Uterus (tissue), 4 donors: ENCODE results near the gene NTRK3. TPM values are rescaled to one million over a fixed set of nuclear protein-coding genes. Genes with fewer than 3 reads are reported as not detected.

Experiments
- DNase-seq, 2 donors: peaks; one replicate each; pipeline ENCODE4 v3.0.0-alpha.2; 2019 to 2020
- H3K27ac ChIP-seq, 2 donors: fragments of 200-600 bp; sonication (generic); 1 replicate in 1 of 2; 2 replicates in 1 of 2; pipeline ENCODE4 v1.5.1; 2016 to 2018
- H3K27me3 ChIP-seq, 2 donors: fragments of 200-600 bp; sonication (generic); one replicate each; pipeline ENCODE4 v1.5.1; 2018 to 2019; ENCODE audit warnings: control low read depth in 1 of 2
- H3K36me3 ChIP-seq, 2 donors: fragments of 200-600 bp; sonication (generic); one replicate each; pipeline ENCODE4 v1.5.1; 2019; ENCODE audit warnings: control low read depth in 1 of 2
- H3K4me1 ChIP-seq, 2 donors: fragments of 200-600 bp; sonication (generic); one replicate each; pipeline ENCODE4 v1.5.1; 2018 to 2019; ENCODE audit warnings: control low read depth in 1 of 2
- H3K4me3 ChIP-seq, 2 donors: fragments of 200-600 bp; sonication (generic); 1 replicate in 1 of 2; 2 replicates in 1 of 2; pipeline ENCODE4 v1.5.1; 2018 to 2019; ENCODE audit warnings: mild to moderate bottlenecking in 1 of 2
- H3K9me3 ChIP-seq, 2 donors: fragments of 200-600 bp; sonication (generic); one replicate each; pipeline ENCODE4 v1.5.1; 2019; ENCODE audit warnings: control low read depth in 1 of 2
- CTCF ChIP-seq, 4 experiments: fragments of 200-600 bp in 2 of 4; fragments of 450-650 bp in 2 of 4; sonication (generic) in 2 of 4; IDR thresholded peaks; one replicate each; pipeline ENCODE4 v1.5.1; 2016 to 2019; ENCODE audit warnings: antibody characterized with exemption in 4 of 4, mild to moderate bottlenecking in 2 of 4, moderate library complexity in 1 of 4
- POLR2A ChIP-seq, 2 donors: fragments of 450-650 bp; IDR thresholded peaks; one replicate each; pipeline ENCODE4 v1.6.1; 2016; ENCODE audit warnings: antibody characterized with exemption in 2 of 2, mild to moderate bottlenecking in 1 of 2, moderate library complexity in 1 of 2
- intact Hi-C: fragments of 100-400 bp; cut with DNase I; formaldehyde crosslinking; loops from one replicate; pipeline ENCODE4 v1.15.1; 2023; ENCODE audit warnings: low total_unique reads
- total RNA-seq, 4 donors: library from RNA; depleted of rRNA in 3 of 4; stranded (reverse); fragments of >200 nt in 3 of 4; gene quantifications; one replicate each; pipeline versions ENCODE4 v1.1.0 to v1.2.4, GENCODE V29; 2014 to 2023
- donor health status: DM: yes; HTN: yes; CAD: no.

The NTRK3 gene
- total RNA-seq, 4 donors from 2014 or later: 6.9 to 47.0 (median 32.5) TPM

DNA sequence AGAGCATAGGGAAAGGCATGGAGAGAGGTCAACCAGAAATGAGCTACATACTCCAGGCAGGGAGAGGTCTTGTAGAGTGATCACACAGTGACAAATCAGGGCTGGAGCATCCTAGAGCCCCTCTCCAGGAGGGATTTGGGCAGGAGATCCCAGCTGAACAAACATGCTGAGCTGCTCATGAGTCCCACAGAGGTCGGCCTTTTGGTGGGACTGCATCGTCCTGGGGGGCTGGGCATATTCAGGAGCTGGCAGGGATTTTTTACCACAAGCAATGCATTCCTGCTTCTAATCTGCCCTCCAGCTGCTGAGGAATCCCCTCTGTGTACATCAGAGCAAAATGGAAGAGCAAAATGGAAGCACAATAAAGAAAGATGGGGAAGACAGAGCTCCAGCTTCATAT, 94.9 kb downstream of the NTRK3 start:
- TF ChIP-seq POLR2A (IDR thresholded peaks at IDR 0.05) (no peak), CTCF (IDR thresholded peaks at IDR 0.05) (no peak)
- intact Hi-C loops: no loop called here
- no peak overlapping the region for H3K4me3 ChIP-seq
- no peaks in the 10 kb centered on the region for H3K36me3 ChIP-seq
- no peaks in the 10 kb centered on the region for H3K27me3 ChIP-seq
- DNase-seq: no peak
- no peak overlapping the region for H3K27ac ChIP-seq
- no peaks in the 10 kb centered on the region for H3K9me3 ChIP-seq
- no peaks in the 10 kb centered on the region for H3K4me1 ChIP-seq

DNA sequence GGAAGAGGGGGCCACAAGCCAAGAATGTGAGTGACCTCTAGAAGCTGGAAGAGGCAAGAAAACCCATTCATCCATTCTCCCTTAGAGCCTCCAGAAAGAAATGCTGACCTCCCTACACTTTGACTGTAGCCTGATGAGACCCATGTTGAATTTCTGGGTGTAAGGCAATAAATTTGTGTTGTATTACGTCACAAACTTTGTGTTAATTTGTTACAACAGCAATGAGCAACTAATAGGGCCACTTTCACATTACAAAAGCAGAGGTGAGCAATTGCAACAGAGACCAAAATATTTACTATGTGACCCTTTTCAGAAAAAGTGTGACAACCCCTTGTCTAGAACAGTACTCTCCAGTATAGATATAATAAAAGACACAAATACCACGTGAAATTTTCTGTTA, 101.2 kb downstream of the NTRK3 start:
- no peaks in the 10 kb centered on the region for H3K9me3 ChIP-seq
- no peak overlapping the region for H3K27ac ChIP-seq
- TF ChIP-seq CTCF (IDR thresholded peaks at IDR 0.05) (no peak), POLR2A (IDR thresholded peaks at IDR 0.05) (no peak)
- no peak for DNase-seq
- H3K4me3 ChIP-seq: no peak overlapping the region
- no peaks in the 10 kb centered on the region for H3K27me3 ChIP-seq
- intact Hi-C loops: no loop called here
- H3K4me1 ChIP-seq: no peaks in the 10 kb centered on the region
- H3K36me3 ChIP-seq: no peaks in the 10 kb centered on the region

- DNase-seq: no peak
- TF ChIP-seq CTCF (IDR thresholded peaks at IDR 0.05) (no peak), POLR2A (IDR thresholded peaks at IDR 0.05) (no peak)
- Histone ChIP-seq H3K27me3 (no peaks in the 10 kb centered on the region), H3K4me1 (no peaks in the 10 kb centered on the region), H3K36me3 (no peaks in the 10 kb centered on the region), H3K27ac (no peak overlapping the region), H3K4me3 (no peak overlapping the region), H3K9me3 (no peaks in the 10 kb centered on the region)
- intact Hi-C loops: no loop called here
These were observed 103.9 kb downstream of the NTRK3 start for GRCh38 chr15:88152672-88153071.

DNA sequence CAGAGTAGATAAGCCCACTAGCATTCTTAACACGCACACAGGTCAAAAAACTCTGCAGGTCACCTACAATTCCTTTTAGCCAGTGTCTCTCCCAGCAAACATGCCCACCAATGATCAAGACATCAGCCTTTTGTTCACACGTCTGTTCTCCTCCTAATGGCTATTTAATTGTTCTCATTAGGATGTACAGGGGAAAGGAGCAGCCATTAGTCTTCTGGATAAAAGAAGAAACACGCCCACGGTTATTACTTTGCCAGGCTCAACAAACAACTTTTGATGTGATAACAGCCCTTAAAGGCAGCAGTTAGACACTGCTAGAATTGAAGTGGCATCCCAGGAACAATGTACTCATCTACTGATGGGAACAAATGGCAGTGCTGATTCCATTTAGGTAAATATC, 108.8 kb downstream of the NTRK3 start:
- intact Hi-C loops: no loop called here
- TF ChIP-seq POLR2A (IDR thresholded peaks at IDR 0.05): no peak
- TF ChIP-seq CTCF (IDR thresholded peaks at IDR 0.05): no peak

GRCh38 chr15:88144921-88145653, 111.5 kb downstream of the NTRK3 start:
- H3K9me3 ChIP-seq: no peaks in the 10 kb centered on the region
- intact Hi-C loops: no loop called here
- DNase-seq: no peak
- no peaks in the 10 kb centered on the region for H3K4me1 ChIP-seq
- H3K36me3 ChIP-seq: no peaks in the 10 kb centered on the region
- no peak overlapping the region for H3K4me3 ChIP-seq
- no peaks in the 10 kb centered on the region for H3K27me3 ChIP-seq
- H3K27ac ChIP-seq: no peak overlapping the region
- TF ChIP-seq CTCF (IDR thresholded peaks at IDR 0.05) (no peak), POLR2A (IDR thresholded peaks at IDR 0.05) (no peak)

More for the DNA sequence above, 108.8 kb downstream of the NTRK3 start:
- no peaks in the 10 kb centered on the region for H3K27me3 ChIP-seq
- H3K36me3 ChIP-seq: no peaks in the 10 kb centered on the region
- no peaks in the 10 kb centered on the region for H3K4me1 ChIP-seq
- no peak overlapping the region for H3K27ac ChIP-seq
- H3K9me3 ChIP-seq: no peaks in the 10 kb centered on the region
- H3K4me3 ChIP-seq: no peak overlapping the region
- no peak for DNase-seq
